Measurements from ENCODE around the gene CAPN8. TPM values are rescaled to one million over a fixed set of nuclear protein-coding genes. Genes with fewer than 3 reads are reported as not detected.

CAPN8 gene
- total RNA-seq, 4 donors from 2014 or later, result 55.4 to 273 (median 91.6) TPM

GRCh38 chr1:223707256-223708000 is 41.9 kb upstream of the CAPN8 start:
- peak overlapping the region; percentile 81 to 89 (median 86) for H3K27ac ChIP-seq
- no peaks in the 10 kb centered on the region for H3K36me3 ChIP-seq
- 13 to 45% methylated on average over 3 to 6 of the region's 6 CpGs for WGBS, 2 donors (ENCODE audit: low coverage in 1 of 2)
- TF ChIP-seq POLR2A (IDR thresholded peaks at IDR 0.05), result no peak
- TF ChIP-seq POLR2AphosphoS5 (IDR thresholded peaks at IDR 0.05), result peak in 2 of 3 donors; percentile 59 to 74
- peak; percentile 77 for DNase-seq
- H3K4me3 ChIP-seq, result no peak overlapping the region
- H3K9me3 ChIP-seq, result no peaks in the 10 kb centered on the region
- intact Hi-C loops (cut with DNase I; ENCODE audit: low total_unique reads) (no loop called here), in situ Hi-C loops (cut with MboI; ENCODE audit: low pct_ligation_motif_present in 1 of 4, low pct_unique_long_range_greater_than_20kb in 1 of 4, low sequenced_read_pairs in 3 of 4) (loop anchor here in 2 of 4 donors (5.0 to 10.0 kb wide), 2 partner anchors 45 to 47 kb away; no protein-coding TSS in a partner anchor)
- H3K27me3 ChIP-seq, result no peaks in the 10 kb centered on the region
- H3K4me1 ChIP-seq, result peaks cover 10 to 53% (median 36%) of the 10 kb centered on the region in 4 donors

DNA sequence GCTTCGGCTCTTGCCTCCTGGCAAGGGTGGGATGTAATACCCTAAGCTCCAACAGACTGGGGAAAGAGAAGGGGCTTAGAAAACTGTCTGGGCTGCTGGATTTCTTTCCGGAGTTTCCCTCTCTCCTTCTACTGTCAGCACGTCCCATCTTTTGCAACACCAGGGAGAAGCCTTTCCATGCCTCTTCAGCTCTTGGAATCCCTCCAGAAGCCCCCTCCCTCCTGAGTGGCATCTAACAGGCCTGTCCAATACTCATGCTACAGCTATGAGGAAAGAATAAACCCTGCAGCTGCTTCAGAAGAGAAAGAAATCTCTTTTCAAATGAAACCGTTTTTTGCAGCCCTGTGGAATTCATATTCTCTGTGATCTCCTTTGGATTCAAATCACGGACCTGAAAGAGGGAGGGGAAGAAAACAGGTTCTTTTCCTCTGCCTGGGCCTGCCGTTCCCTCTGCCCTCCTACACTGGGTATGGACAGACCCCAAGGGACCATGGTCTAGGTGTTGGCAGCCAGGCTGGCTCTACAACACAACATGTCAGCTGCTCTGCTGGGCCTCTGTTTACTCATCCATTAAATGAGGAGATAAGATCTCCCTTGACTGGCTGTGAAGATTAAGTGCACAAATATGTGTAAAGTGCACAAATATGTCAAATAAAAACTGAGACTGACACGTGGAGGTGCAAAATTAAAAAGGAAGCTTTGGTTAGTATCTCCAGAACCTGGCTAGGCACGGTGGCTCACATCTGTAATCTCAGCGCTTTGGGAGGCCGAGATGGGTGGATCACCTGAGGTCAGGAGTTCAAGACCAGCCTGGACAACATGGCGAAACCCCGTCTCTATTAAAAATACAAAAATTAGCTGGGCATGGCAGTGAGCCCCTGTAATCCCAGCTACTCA is 40.8 kb upstream of the CAPN8 start:
- TF ChIP-seq POLR2A (IDR thresholded peaks at IDR 0.05) (no peak), POLR2AphosphoS5 (IDR thresholded peaks at IDR 0.05) (no peak), EP300 (IDR thresholded peaks at IDR 0.05; ENCODE audit: low read depth) (no peak), CTCF (IDR thresholded peaks at IDR 0.05) (no peak)
- Histone ChIP-seq H3K4me3 (no peak overlapping the region), H3K27me3 (no peaks in the 10 kb centered on the region), H3K27ac (peak overlapping the region; percentile 81 to 89 (median 86)), H3K9me3 (no peaks in the 10 kb centered on the region), H3K36me3 (no peaks in the 10 kb centered on the region), H3K4me1 (peaks cover 10 to 47% (median 32%) of the 10 kb centered on the region in 4 donors)
- WGBS, 2 donors (ENCODE audit: low coverage in 1 of 2), result 56 to 63% methylated on average over 6 to 12 of the region's 12 CpGs
- in situ Hi-C loops (cut with MboI; ENCODE audit: low pct_ligation_motif_present in 1 of 4, low pct_unique_long_range_greater_than_20kb in 1 of 4, low sequenced_read_pairs in 3 of 4) (loop anchor here in 2 of 4 donors (5.0 to 10.0 kb wide), 2 partner anchors 46 to 48 kb away; no protein-coding TSS in a partner anchor), intact Hi-C loops (cut with DNase I; ENCODE audit: low total_unique reads) (no loop called here)
- DNase-seq, result peak; percentile 42

GRCh38 chr1:223704921-223705878 is 39.7 kb upstream of the CAPN8 start:
- H3K4me3 ChIP-seq, result no peak overlapping the region
- 60 to 75% methylated on average over 4 to 8 of the region's 8 CpGs for WGBS, 2 donors (ENCODE audit: low coverage in 1 of 2)

More at GRCh38 chr1:223704921-223705878, 39.7 kb upstream of the CAPN8 start:
- no peaks in the 10 kb centered on the region for H3K27me3 ChIP-seq
- no peak for DNase-seq
- peak overlapping the region in 3 of 4 donors; percentile 81 to 89 (median 88) for H3K27ac ChIP-seq
- in situ Hi-C loops (cut with MboI; ENCODE audit: low pct_ligation_motif_present in 1 of 4, low pct_unique_long_range_greater_than_20kb in 1 of 4, low sequenced_read_pairs in 3 of 4), result loop anchor here in 2 of 4 donors (5.0 to 10.0 kb wide), 2 partner anchors 47 to 50 kb away; no protein-coding TSS in a partner anchor
- intact Hi-C loops (cut with DNase I; ENCODE audit: low total_unique reads), result no loop called here
- TF ChIP-seq CTCF (IDR thresholded peaks at IDR 0.05), result no peak
- TF ChIP-seq EP300 (IDR thresholded peaks at IDR 0.05; ENCODE audit: low read depth), result no peak
- no peak for TF ChIP-seq POLR2AphosphoS5 (IDR thresholded peaks at IDR 0.05)
- no peak for TF ChIP-seq POLR2A (IDR thresholded peaks at IDR 0.05)
- no peaks in the 10 kb centered on the region for H3K36me3 ChIP-seq
- no peaks in the 10 kb centered on the region for H3K9me3 ChIP-seq
- peaks cover 10 to 47% (median 33%) of the 10 kb centered on the region in 4 donors for H3K4me1 ChIP-seq

Data from transverse colon (tissue), 4 donors.